ENCODE results near the gene NACA. TPM values are rescaled to one million over a fixed set of nuclear protein-coding genes. Genes with fewer than 3 reads are reported as not detected.

NACA gene
- total and polyA plus RNA-seq, 2 of the 13 experiments (the other 11 are each of a cell fraction or from before 2014, with no cell fraction given) = 799 to 1,700 TPM

GRCh38 chr12:56688129-56688845 is 36.8 kb downstream of the NACA start, which contains the start of gene PTGES3 (continued):
- peak; percentile 62; the same call in 1 of the 2 replicates for TF ChIP-seq SKIL (CRISPR knock-in tag; IDR thresholded peaks at IDR 0.05; ENCODE audit: borderline replicate concordance)
- TF ChIP-seq ZNF766 (CRISPR knock-in tag; IDR thresholded peaks at IDR 0.05; ENCODE audit: borderline replicate concordance) = peak; percentile 85; the same call in 1 of the 2 replicates
- no peak for TF ChIP-seq E2F5 (CRISPR knock-in tag; conservative IDR thresholded peaks at IDR 0.05)
- TF ChIP-seq JARID2 (CRISPR knock-in tag; IDR thresholded peaks at IDR 0.05; ENCODE audit: insufficient replicate concordance) = peak; percentile 15
- TF ChIP-seq ATAD3A (CRISPR knock-in tag; IDR thresholded peaks at IDR 0.05) = no peak
- TF ChIP-seq ZNF280D (CRISPR knock-in tag; IDR thresholded peaks at IDR 0.05) = peak; percentile 87; the same call in 1 of the 2 replicates
- peak; percentile 91 for TF ChIP-seq GABPB1 (CRISPR knock-in tag; IDR thresholded peaks at IDR 0.05)
- 0 out of 2 replicates have a peak, but pooled peaks have one; percentile 51 for TF ChIP-seq ZSCAN29 (CRISPR knock-in tag; conservative IDR thresholded peaks at IDR 0.05)
- TF ChIP-seq NFATC3 (CRISPR knock-in tag; IDR thresholded peaks at IDR 0.05) = no peak; the same call in 1 of the 2 replicates
- peak; percentile 60; the same call in 1 of the 2 replicates for TF ChIP-seq ZFP37 (CRISPR knock-in tag; IDR thresholded peaks at IDR 0.05; ENCODE audit: borderline replicate concordance)
- TF ChIP-seq ZKSCAN5 (CRISPR knock-in tag; IDR thresholded peaks at IDR 0.05) = no peak
- TF ChIP-seq AHDC1 (CRISPR knock-in tag; IDR thresholded peaks at IDR 0.05; ENCODE audit: borderline replicate concordance) = 0 out of 2 replicates have a peak, but pooled peaks have one; percentile 63
- TF ChIP-seq ZSCAN5A (CRISPR knock-in tag; IDR thresholded peaks at IDR 0.05; ENCODE audit: borderline replicate concordance) = peak; percentile 82
- TF ChIP-seq TGIF2 (CRISPR knock-in tag; IDR thresholded peaks at IDR 0.05) = peak; percentile 81; the same call in 1 of the 2 replicates
